ENCODE data around the gene SUPT3H.

The SUPT3H gene

GRCh38 chr6:45394586-45395095, 16.9 kb upstream of the SUPT3H start:
- DNase-seq (ENCODE audit: low read depth in 4 of 4, low spot score in 1 of 4), result no peak

GRCh38 chr6:45388328-45388727, 10.6 kb upstream of the SUPT3H start:
- DNase-seq (ENCODE audit: low read depth in 4 of 4, low spot score in 1 of 4), result no peak

DNA sequence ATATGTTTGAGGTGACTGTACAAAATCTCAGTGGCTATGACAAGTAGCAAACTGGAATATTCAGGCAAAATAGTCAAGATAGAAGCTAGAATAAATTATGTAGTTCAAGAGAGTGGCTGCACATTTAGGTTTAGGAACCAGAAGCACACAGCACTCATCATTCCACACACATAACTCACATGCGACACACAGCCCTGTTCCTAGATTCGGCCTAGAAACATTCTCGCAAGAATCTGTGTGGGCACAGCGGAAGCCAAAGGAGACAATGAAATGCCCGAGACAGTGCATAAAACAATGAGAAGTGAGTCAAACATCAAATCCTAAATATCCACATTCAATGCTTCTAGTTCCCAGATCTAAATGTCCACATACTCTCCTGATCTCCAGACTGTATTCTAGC, 9.5 kb upstream of the SUPT3H start:
- no peak for DNase-seq (ENCODE audit: low read depth in 4 of 4, low spot score in 1 of 4)

DNA sequence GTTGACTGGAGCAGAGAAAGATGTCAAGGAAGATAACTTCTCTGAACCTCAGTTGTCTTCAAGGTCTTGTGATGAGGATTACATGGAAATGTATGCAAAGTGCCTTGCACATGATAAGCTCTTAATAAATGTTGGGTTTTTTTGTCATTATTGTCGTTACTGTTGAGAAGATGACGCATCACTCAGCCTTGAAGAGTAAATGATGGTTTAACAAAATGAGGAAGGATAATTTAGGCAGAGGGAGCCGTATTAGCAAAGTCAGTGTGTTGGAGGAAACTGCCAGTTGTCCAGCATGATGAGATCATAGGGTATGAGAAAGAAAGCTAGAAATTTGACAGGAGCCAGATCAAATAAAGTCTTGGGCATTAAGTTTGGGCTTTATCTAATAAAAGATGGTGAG, 8.8 kb upstream of the SUPT3H start:
- DNase-seq (ENCODE audit: low read depth in 4 of 4, low spot score in 1 of 4), result no peak

DNA sequence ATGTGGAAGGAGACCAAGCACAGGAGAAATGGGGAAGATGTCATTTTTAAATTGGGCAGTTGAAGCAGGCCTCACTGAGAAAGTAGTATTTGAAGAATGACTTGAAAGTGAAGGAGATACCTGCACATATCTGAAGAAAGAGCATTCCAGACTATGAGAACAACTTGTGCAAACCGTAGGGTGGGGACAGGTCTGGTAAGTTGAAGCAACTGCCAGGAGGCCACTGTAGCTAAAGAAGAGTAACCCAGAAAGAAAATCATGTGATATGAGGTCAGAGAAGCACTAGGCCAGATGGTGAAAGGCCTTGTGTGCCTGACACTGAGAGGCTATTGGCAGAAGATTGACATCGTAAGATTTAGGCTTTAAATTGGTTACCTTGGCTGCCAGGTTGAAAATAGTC, 4.7 kb upstream of the SUPT3H start:
- DNase-seq (ENCODE audit: low read depth in 4 of 4, low spot score in 1 of 4), result no peak

- no peak for DNase-seq (ENCODE audit: low read depth in 4 of 4, low spot score in 1 of 4)
Observed at GRCh38 chr6:45378334-45378926, 696 bp upstream of the SUPT3H start.

DNA sequence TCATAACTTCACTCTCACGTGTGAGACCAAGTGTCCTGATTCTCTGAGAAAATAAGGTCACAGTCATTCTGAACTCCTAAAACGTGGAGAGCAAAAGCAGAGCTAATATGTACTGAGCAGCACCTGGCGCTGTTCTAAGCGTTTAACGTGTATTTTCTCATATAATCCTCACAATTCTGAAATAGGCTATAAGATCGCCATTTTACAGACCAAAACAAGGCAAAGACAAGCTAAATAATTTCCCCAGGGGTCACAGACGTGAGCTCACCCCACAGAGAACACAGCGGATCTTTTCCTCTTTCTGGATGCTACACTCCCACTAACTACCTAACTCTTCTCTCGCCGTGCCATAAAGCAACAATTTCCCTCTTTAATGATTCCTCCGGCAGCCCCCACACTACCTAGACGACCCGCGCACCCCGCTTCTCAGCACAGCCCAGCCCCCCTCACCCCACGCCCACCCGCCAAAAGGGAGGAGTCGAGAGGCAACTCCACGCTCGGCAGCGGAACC, 636 bp downstream of the SUPT3H start:
- DNase-seq (ENCODE audit: low read depth in 4 of 4, low spot score in 1 of 4), result peak in 2 of 4 experiments; percentile 65 to 69

DNA sequence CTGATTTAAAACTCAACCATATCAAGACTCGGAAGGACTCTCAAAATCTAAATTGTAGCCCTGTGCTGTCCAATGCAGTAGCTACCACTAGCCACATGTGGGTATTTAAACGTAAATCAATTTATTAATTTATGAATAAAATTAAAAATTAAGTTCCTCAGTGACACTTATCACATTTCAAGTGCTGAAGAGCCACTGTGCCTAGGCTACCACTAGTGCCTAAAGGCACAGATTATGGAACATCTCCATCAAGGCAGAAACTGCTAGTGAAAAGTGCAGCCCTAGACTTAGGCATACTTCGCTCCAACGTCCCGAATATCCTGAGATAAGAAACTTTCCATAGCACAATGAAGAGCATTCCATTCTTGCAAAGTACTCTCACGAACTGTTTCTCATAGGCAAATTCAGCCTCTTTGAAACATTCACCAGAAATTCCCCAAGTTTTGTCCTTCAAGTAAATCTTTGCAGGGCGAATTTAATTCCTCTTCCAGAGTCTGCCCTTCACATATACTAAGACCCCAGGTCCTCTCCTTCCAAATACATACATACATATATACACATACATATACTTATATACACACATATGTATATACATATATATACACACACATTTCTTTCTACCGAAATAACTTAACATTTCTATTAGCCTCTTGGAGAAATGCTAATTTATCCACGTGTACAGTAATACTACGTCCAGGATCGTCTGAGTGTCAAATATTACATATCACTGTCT, 1.3 kb downstream of the SUPT3H start:
- DNase-seq (ENCODE audit: low read depth in 4 of 4, low spot score in 1 of 4), result no peak

GRCh38 chr6:45375449-45375848, 2.3 kb downstream of the SUPT3H start:
- DNase-seq (ENCODE audit: low read depth in 4 of 4, low spot score in 1 of 4), result no peak

GRCh38 chr6:45371924-45372573, 5.7 kb downstream of the SUPT3H start:
- no peak for DNase-seq (ENCODE audit: low read depth in 4 of 4, low spot score in 1 of 4)

DNA sequence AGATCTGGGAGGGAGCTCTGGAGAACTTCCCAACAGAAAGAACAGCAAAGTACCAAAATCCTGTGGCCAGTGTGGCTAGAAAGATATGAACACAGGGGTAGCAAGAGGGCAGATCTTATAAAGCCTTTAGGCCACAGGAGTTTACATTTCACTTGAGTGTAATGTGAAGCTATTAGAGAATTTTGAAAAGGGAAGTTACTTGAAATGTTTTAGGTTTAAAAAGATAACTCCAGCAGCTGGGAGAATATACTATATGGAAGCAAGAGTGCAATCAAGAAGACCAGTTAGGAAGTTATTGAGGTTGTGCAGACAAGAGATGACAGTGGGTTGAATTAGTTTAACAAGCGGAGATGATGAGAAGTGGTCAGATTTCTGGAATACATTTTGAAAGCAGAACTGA, 7.9 kb downstream of the SUPT3H start:
- DNase-seq (ENCODE audit: low read depth in 4 of 4, low spot score in 1 of 4), result no peak

DNA sequence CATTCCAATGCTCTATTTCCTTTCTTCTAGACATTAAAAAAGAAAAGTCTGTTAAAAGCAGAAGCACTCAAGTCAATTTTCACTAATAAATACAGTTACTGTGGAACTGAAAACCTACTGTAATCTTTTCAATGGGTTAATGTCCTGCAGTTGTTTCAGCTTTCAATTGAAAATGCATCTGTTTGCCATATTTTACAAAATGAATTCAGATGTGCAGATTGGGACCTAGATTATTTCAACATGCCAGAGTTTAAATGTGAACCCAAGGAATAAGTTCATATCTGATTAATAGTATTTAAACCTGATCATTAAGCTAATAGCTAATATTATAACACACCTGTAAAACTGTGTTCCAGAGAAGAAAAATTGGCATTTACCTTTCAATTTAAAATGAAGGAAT, 9.7 kb downstream of the SUPT3H start:
- no peak for DNase-seq (ENCODE audit: low read depth in 4 of 4, low spot score in 1 of 4)

- no peak for DNase-seq (ENCODE audit: low read depth in 4 of 4, low spot score in 1 of 4)
Observed at GRCh38 chr6:45366534-45366933, 11.2 kb downstream of the SUPT3H start.

GRCh38 chr6:45365036-45365435, 12.7 kb downstream of the SUPT3H start:
- DNase-seq (ENCODE audit: low read depth in 4 of 4, low spot score in 1 of 4), result no peak

GRCh38 chr6:45364466-45364865, 13.3 kb downstream of the SUPT3H start:
- DNase-seq (ENCODE audit: low read depth in 4 of 4, low spot score in 1 of 4), result no peak

- DNase-seq (ENCODE audit: low read depth in 4 of 4, low spot score in 1 of 4), result no peak
Observed at GRCh38 chr6:45353654-45354053, 24.1 kb downstream of the SUPT3H start.

- no peak for DNase-seq (ENCODE audit: low read depth in 4 of 4, low spot score in 1 of 4)
Observed at GRCh38 chr6:45351667-45352066, 26.1 kb downstream of the SUPT3H start.

- no peak for DNase-seq (ENCODE audit: low read depth in 4 of 4, low spot score in 1 of 4)
Observed at GRCh38 chr6:45351076-45351475, 26.7 kb downstream of the SUPT3H start.

GRCh38 chr6:45350186-45350710, 27.5 kb downstream of the SUPT3H start:
- DNase-seq (ENCODE audit: low read depth in 4 of 4, low spot score in 1 of 4), result no peak

- no peak for DNase-seq (ENCODE audit: low read depth in 4 of 4, low spot score in 1 of 4)
Observed at GRCh38 chr6:45344900-45345299, 32.8 kb downstream of the SUPT3H start.

GRCh38 chr6:45328523-45328922, 49.2 kb downstream of the SUPT3H start:
- no peak for DNase-seq (ENCODE audit: low read depth in 4 of 4, low spot score in 1 of 4)
